ENCODE data around the gene MROH9.

Gene MROH9

DNA sequence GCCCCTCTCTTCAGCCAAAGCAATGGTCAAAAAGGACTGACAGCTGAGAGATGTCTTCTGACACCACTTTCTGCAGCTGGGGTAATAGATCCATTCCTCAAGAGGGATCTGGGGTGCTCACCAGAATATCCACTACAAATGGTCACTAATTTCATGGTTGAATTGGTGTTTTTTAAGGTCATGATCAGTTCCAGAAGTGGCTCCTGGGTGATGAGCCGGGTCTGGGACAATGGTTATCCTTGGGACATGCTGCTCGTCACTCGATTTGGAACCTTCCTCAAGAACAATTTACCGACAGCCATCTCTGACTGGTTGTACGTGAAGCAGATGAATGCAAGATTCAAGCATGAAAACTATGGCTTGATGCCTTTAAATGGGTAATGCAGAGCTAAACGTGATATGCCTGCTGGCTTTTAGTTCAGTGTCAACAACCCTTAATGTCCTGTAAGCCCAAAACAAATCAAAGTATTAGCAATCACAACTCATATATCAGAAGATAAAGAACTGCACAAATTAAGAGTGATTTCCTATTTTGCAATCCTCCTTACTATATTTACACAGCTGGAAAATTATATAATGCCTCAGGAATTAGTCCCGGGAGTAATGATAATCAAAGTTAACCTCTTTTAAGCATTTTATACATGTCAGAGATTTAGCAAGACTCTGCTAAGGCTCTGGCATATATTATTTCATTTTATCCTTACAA, 175.4 kb downstream of the MROH9 start:
- Histone ChIP-seq H3K4me1 (ENCODE audit: control insufficient read depth, insufficient read depth, low read length, poor library complexity, severe bottlenecking) (no peaks in the 10 kb centered on the region), H3K36me3 (ENCODE audit: control insufficient read depth, insufficient read depth, low read length) (no peaks in the 10 kb centered on the region), H3K4me3 (ENCODE audit: extremely low read depth, insufficient read depth, low read length, poor library complexity, severe bottlenecking) (no peak overlapping the region), H3K27ac (ENCODE audit: low read depth, low read length, severe bottlenecking) (no peak overlapping the region), H3K9me3 (ENCODE audit: control insufficient read depth, low read length) (no peaks in the 10 kb centered on the region)
- 98% methylated on average over 5 to 6 of the region's 7 CpGs for WGBS, 2 experiments (ENCODE audit: insufficient coverage in 2 of 2)

DNA sequence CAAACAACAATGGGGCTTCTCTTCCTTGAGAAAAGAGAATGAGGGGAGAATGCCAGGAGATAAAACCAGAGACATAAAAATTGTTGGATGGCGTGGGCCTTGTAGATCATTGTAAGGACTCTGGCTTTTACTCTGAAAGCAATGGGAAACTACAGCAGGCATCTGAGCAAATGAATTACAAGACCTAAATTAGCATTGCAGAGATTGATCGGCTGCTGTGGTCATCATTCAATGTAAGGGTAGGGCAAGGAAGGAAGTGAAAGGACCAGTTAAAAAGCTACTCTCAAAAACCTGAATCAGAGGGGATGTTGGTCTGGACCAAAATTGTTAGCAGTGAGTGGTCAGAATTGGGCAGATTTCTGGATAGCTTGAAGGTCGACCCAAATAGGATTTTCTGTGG, 176.8 kb downstream of the MROH9 start:
- H3K4me1 ChIP-seq (ENCODE audit: control insufficient read depth, insufficient read depth, low read length, poor library complexity, severe bottlenecking): no peaks in the 10 kb centered on the region
- WGBS, 2 experiments (ENCODE audit: insufficient coverage in 2 of 2): 89 to 91% methylated on average over 3 of the region's 3 CpGs
- H3K4me3 ChIP-seq (ENCODE audit: extremely low read depth, insufficient read depth, low read length, poor library complexity, severe bottlenecking): no peak overlapping the region
- no peaks in the 10 kb centered on the region for H3K36me3 ChIP-seq (ENCODE audit: control insufficient read depth, insufficient read depth, low read length)
- no peak overlapping the region for H3K27ac ChIP-seq (ENCODE audit: low read depth, low read length, severe bottlenecking)
- H3K9me3 ChIP-seq (ENCODE audit: control insufficient read depth, low read length): no peaks in the 10 kb centered on the region

DNA sequence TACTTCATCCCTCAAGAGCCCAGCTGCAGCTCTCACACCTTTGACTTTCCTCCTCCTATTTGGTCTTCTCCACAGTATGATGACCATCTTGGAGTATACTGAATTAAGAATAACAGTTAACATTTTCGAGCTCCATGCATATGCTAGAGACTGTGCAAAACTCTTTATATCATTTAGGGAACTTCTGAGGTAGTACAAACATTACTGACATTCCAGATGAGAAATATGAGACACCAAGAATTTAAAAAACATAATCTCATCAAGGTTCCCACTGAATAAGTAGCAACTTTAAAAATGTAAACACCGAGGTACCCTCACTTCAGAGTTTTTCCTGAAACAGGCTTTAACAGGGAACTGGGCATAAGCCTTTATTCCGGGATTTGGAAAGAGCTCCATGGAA, 178.0 kb downstream of the MROH9 start:
- H3K36me3 ChIP-seq (ENCODE audit: control insufficient read depth, insufficient read depth, low read length): no peaks in the 10 kb centered on the region
- H3K4me1 ChIP-seq (ENCODE audit: control insufficient read depth, insufficient read depth, low read length, poor library complexity, severe bottlenecking): no peaks in the 10 kb centered on the region
- no peaks in the 10 kb centered on the region for H3K9me3 ChIP-seq (ENCODE audit: control insufficient read depth, low read length)
- no peak overlapping the region for H3K4me3 ChIP-seq (ENCODE audit: extremely low read depth, insufficient read depth, low read length, poor library complexity, severe bottlenecking)
- H3K27ac ChIP-seq (ENCODE audit: low read depth, low read length, severe bottlenecking): no peak overlapping the region
- 80% methylated on average over 1 of the region's 3 CpGs; no CpG with 5 or more reads in 1 of the 2 experiments for WGBS, 2 experiments (ENCODE audit: insufficient coverage in 2 of 2)

Measured in mesodermal cell (in vitro differentiated cells).